ENCODE results near the gene FUOM. TPM values are rescaled to one million over a fixed set of nuclear protein-coding genes. Genes with fewer than 3 reads are reported as not detected.

FUOM gene
- polyA plus RNA-seq, 1 donor from 2014 or later, result 37.1 TPM

- no peaks in the 10 kb centered on the region for H3K9me3 Mint-ChIP-seq
- no peak overlapping the region for H3K4me3 Mint-ChIP-seq
- peaks cover 2% of the 10 kb centered on the region for H3K36me3 Mint-ChIP-seq
- H3K4me1 Mint-ChIP-seq, result peaks cover 12 to 16% (median 12%) of the 10 kb centered on the region in 3 donors
- H3K27ac Mint-ChIP-seq, result no peak overlapping the region
- no peaks in the 10 kb centered on the region for H3K27me3 Mint-ChIP-seq
Observed at GRCh38 chr10:133365461-133366129, 7.8 kb upstream of the FUOM start.

DNA sequence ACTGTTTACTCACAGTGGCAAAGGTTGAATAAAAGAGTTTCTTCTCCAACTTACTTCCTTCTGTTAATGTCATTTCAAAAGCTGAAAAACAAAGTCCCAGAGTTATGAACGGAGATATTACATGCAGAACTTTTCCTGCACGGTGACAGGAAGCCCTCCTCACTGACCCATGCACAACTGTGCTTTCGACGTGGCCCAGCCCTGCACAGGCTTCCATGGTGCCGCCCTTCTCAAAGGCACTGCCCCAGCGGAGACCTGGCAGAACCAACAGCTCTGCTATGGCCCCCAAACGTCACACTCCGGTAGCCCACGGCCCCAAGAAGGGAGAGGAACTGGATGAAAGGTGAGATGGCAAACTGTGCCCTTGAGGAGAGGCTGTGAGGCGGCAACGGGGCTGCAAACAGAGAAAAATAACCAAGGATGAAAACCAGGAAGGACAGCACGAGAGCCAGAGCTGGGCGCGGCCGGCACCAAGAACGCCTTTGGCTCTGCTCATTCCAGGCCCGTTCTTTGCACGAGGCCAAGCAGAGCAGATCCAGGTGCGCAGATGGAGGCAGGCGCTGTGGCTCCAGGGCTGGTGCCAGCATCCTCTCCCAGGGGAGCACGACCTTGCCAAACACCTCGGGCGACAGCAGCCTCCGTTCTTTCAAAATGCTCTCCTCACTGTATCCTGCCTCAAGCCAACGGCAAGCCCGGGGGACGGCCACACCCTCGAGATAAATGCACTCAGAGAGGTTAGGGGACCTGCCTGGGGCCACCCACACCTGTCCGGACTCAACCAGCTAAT, 7.0 kb upstream of the FUOM start:
- Mint-ChIP-seq H3K9me3 (no peaks in the 10 kb centered on the region), H3K27me3 (no peaks in the 10 kb centered on the region), H3K4me3 (no peak overlapping the region), H3K4me1 (peaks cover 14 to 16% (median 14%) of the 10 kb centered on the region in 3 donors), H3K36me3 (peaks cover 2% of the 10 kb centered on the region), H3K27ac (no peak overlapping the region)

DNA sequence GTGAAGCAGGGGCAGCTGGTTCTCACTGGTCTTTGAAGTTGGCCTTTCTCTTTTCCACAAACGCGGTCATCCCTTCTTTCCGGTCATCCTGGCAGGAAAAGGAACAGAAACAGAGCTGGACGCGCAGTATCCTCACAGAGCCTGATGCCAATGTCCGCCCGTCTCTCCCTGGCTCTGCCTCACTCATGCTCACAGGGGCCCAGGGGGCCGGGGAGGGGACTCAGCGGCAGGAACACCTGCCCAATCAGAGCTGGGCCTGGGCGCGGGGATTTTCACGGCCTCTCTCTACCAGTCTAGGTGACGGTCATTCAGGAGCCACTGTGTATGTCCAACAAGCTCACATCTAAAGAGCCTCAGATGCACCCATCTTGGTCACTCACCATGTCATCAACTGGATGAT, 5.0 kb upstream of the FUOM start:
- Mint-ChIP-seq H3K27me3 (no peaks in the 10 kb centered on the region), H3K4me3 (no peak overlapping the region), H3K4me1 (peaks cover 14 to 16% (median 14%) of the 10 kb centered on the region in 3 donors), H3K27ac (peak overlapping the region in 1 of 3 donors; percentile 59), H3K9me3 (no peaks in the 10 kb centered on the region), H3K36me3 (peaks cover 2% of the 10 kb centered on the region)

- no peaks in the 10 kb centered on the region for H3K9me3 Mint-ChIP-seq
- peak overlapping the region; percentile 45 to 84 (median 72) for H3K4me3 Mint-ChIP-seq
- peak overlapping the region; percentile 2 to 82 (median 82) for H3K27ac Mint-ChIP-seq
- H3K4me1 Mint-ChIP-seq, result peaks cover 14 to 16% (median 14%) of the 10 kb centered on the region in 3 donors
- peaks cover 2% of the 10 kb centered on the region for H3K36me3 Mint-ChIP-seq
- H3K27me3 Mint-ChIP-seq, result no peaks in the 10 kb centered on the region
Observed at GRCh38 chr10:133361773-133362441, 4.1 kb upstream of the FUOM start.

DNA sequence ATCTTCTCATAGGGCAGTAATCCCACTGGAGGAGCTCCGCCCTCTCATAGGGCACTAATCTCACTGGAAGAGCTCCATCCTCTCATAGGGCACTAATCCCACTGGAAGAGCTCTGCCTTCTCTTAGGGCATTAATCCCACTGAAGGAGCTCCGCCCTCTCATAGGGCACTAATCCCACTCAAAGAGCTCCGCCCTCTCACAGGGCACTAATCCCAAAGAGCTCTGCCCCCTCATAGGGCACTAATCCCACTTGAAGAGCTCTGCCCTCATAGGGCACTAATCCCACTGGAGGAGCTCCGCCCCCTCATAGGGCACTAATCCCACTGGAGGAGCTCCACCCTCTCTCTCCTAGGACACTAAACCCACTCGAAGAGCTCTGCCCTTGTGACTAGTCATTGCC, 3.4 kb upstream of the FUOM start:
- Mint-ChIP-seq H3K4me3 (peak overlapping the region in 3 of 4 donors; percentile 72 to 84 (median 73)), H3K36me3 (peaks cover 2% of the 10 kb centered on the region), H3K27ac (peak overlapping the region in 2 of 3 donors; percentile 74 to 82), H3K4me1 (peaks cover 14 to 16% (median 14%) of the 10 kb centered on the region in 3 donors), H3K9me3 (no peaks in the 10 kb centered on the region), H3K27me3 (no peaks in the 10 kb centered on the region)

- Mint-ChIP-seq H3K27me3 (no peaks in the 10 kb centered on the region), H3K9me3 (no peaks in the 10 kb centered on the region), H3K4me3 (peak overlapping the region in 1 of 4 donors; percentile 51)
Observed at GRCh38 chr10:133359972-133360610, 2.3 kb upstream of the FUOM start.

GRCh38 chr10:133359554-133359971, 1.7 kb upstream of the FUOM start:
- H3K4me1 Mint-ChIP-seq, result peaks cover 14 to 16% (median 14%) of the 10 kb centered on the region in 3 donors
- no peaks in the 10 kb centered on the region for H3K9me3 Mint-ChIP-seq
- no peak overlapping the region for H3K27ac Mint-ChIP-seq
- H3K4me3 Mint-ChIP-seq, result peak overlapping the region in 1 of 4 donors; percentile 51
- no peaks in the 10 kb centered on the region for H3K27me3 Mint-ChIP-seq
- no peaks in the 10 kb centered on the region for H3K36me3 Mint-ChIP-seq

More at GRCh38 chr10:133359972-133360610, 2.3 kb upstream of the FUOM start:
- Mint-ChIP-seq H3K27ac (no peak overlapping the region), H3K36me3 (peaks cover 2% of the 10 kb centered on the region), H3K4me1 (peaks cover 14 to 16% (median 14%) of the 10 kb centered on the region in 3 donors)

DNA sequence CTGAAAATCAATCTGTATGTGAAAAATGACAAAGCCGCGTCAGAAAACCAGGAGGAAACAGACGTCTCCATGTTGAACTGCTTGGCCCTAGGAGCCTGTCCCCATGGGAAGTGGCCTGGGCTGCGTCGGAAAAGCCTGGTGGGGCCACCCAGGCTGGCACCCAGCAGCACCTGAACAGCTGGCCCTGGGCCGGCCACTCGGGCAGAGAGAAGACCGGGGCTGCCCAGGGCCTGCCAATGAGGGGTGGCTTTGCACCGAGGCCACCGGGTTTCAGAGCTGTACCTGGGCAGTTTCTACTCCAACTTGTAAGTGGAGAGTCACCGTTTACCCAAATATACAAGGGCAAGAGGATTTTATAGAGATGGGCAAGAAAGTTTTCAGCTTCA, 1.1 kb upstream of the FUOM start:
- H3K27me3 Mint-ChIP-seq, result no peaks in the 10 kb centered on the region
- H3K27ac Mint-ChIP-seq, result no peak overlapping the region
- peaks cover 14 to 16% (median 14%) of the 10 kb centered on the region in 3 donors for H3K4me1 Mint-ChIP-seq
- H3K4me3 Mint-ChIP-seq, result peak overlapping the region in 1 of 4 donors; percentile 51
- H3K36me3 Mint-ChIP-seq, result no peaks in the 10 kb centered on the region
- H3K9me3 Mint-ChIP-seq, result no peaks in the 10 kb centered on the region

- Mint-ChIP-seq H3K27ac (no peak overlapping the region), H3K36me3 (no peaks in the 10 kb centered on the region), H3K4me1 (peaks cover 14 to 16% (median 14%) of the 10 kb centered on the region in 3 donors), H3K9me3 (no peaks in the 10 kb centered on the region), H3K27me3 (no peaks in the 10 kb centered on the region), H3K4me3 (peak overlapping the region in 1 of 4 donors; percentile 51)
Observed at GRCh38 chr10:133358162-133358924, 524 bp upstream of the FUOM start.

DNA sequence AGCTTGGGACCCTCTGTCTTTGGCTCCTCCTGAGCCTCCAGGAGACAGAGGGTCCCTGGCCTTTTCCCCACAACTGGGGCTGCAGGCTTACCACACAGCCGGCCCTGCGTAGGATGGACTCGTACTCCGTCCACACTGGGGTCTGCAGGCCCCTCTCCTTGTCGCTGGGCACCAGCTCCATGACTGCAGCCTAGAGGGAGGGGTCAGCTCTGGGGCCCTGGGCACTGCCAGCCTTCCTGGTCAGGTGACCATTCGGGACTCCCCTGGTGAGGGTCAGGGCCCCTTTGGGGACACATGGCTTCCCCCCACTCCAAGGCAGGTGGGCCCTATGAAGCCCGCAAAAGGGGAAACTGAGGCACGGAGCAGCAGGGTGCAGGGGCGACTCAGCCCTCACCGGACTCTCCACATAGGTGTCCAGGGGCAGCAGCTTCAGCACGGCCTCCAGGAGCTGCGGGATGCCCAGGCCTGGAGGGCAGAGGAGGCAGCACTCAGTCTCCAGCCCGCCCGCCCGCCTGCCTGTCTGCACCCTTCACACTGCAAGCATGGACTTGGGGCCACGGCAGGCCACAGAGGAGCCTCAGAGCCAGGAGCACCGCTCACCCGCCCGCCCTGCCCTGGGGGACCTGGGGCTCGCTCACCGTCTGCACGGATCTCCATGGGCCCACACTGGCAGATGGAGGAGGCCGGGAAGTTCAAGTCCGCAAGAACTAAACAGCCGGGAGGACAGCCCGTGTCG, 1.1 kb downstream of the FUOM start:
- H3K27ac Mint-ChIP-seq, result no peak overlapping the region
- peak overlapping the region; percentile 68 to 90 (median 84) for H3K4me3 Mint-ChIP-seq
- H3K4me1 Mint-ChIP-seq, result peaks cover 8 to 10% (median 9%) of the 10 kb centered on the region in 3 donors
- no peaks in the 10 kb centered on the region for H3K27me3 Mint-ChIP-seq
- no peaks in the 10 kb centered on the region for H3K9me3 Mint-ChIP-seq
- no peaks in the 10 kb centered on the region for H3K36me3 Mint-ChIP-seq

DNA sequence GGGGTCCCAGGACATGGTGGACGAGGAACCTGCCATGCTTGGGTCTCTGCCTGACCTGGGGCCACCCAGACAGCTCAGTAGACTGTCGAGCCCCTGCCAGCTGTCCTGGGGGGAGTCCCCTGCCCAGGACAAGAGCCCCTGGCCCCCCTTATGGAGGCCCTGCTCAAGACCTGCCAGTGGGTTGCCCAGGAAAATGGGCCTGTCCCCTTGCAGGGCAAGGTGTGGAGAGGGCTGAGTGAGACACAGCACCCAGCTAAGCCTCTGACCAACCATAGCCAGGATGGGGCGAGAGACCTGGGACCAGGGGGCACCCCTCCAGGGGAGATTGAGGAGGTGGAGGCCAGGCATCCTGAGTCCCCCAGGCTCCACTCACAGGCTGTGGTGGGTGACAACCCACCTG, 1.8 kb downstream of the FUOM start:
- Mint-ChIP-seq H3K36me3 (no peaks in the 10 kb centered on the region), H3K27ac (peak overlapping the region in 1 of 3 donors; percentile 25), H3K27me3 (no peaks in the 10 kb centered on the region)

GRCh38 chr10:133355266-133355665, 2.6 kb downstream of the FUOM start:
- no peaks in the 10 kb centered on the region for H3K9me3 Mint-ChIP-seq
- peak overlapping the region in 1 of 4 donors; percentile 16 for H3K4me3 Mint-ChIP-seq
- peak overlapping the region in 1 of 3 donors; percentile 25 for H3K27ac Mint-ChIP-seq
- no peaks in the 10 kb centered on the region for H3K27me3 Mint-ChIP-seq
- H3K36me3 Mint-ChIP-seq, result no peaks in the 10 kb centered on the region
- H3K4me1 Mint-ChIP-seq, result peaks cover 0 to 1% (median 0%) of the 10 kb centered on the region in 3 donors

More for the DNA sequence above, 1.8 kb downstream of the FUOM start:
- peaks cover 2 to 4% (median 3%) of the 10 kb centered on the region in 3 donors for H3K4me1 Mint-ChIP-seq
- H3K9me3 Mint-ChIP-seq, result no peaks in the 10 kb centered on the region
- H3K4me3 Mint-ChIP-seq, result peak overlapping the region; percentile 44 to 78 (median 61)

DNA sequence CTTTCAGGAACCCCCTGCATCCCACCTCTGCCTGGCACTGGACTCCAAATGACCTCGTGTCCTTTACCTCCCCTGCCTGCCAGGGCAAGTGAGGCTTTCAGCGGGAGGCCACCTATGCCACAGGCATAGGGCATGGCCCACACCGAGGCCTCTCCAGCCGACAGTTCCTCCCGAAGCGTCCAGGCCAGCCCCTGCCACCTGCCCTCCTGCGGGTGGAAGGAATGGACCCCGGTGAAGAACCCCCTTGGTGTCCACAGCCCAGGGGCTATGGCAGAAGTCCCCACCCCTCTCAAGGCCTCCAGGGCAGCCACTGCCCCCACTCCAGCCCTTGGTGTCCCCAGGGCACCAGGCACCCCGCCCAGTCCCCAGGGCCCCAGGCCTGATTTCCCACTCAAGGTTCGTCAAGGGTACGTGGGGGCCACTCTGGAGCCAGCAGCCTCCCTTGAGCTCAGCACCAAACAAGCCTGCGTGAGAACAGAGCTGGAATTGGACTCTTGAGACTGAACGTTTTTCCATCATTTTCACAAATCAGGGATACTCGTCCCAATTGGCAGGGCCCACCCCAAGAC, 3.1 kb downstream of the FUOM start:
- H3K4me3 Mint-ChIP-seq, result peak overlapping the region in 1 of 4 donors; percentile 14
- no peaks in the 10 kb centered on the region for H3K9me3 Mint-ChIP-seq
- H3K27ac Mint-ChIP-seq, result no peak overlapping the region
- no peaks in the 10 kb centered on the region for H3K27me3 Mint-ChIP-seq
- H3K36me3 Mint-ChIP-seq, result no peaks in the 10 kb centered on the region
- peaks cover 0 to 1% (median 0%) of the 10 kb centered on the region in 3 donors for H3K4me1 Mint-ChIP-seq

All from IgD-negative memory B cell (primary cell).